ENCODE data around the gene LRP2. TPM values are rescaled to one million over a fixed set of nuclear protein-coding genes. Genes with fewer than 3 reads are reported as not detected.

The LRP2 gene
- total and polyA plus RNA-seq, 7 donors = 0.02 TPM; not detected in 6

GRCh38 chr2:169190197-169190775 is 172.0 kb downstream of the LRP2 start:
- H3K36me3 ChIP-seq (ENCODE audit: insufficient read depth in 1 of 2, low read depth in 1 of 2) = no peaks in the 10 kb centered on the region
- no peaks in the 10 kb centered on the region for H3K9me3 ChIP-seq
- intact Hi-C loops (cut with DNase I) = no loop called here
- DNase-seq (no peak), ATAC-seq (no peak)
- H3K4me3 ChIP-seq = no peak overlapping the region
- no peak overlapping the region for H3K27ac ChIP-seq
- 54 to 92% (median 70%) methylated on average over 5 of the region's 5 CpGs for WGBS, 3 donors
- H3K4me1 ChIP-seq = no peaks in the 10 kb centered on the region
- no peaks in the 10 kb centered on the region for H3K27me3 ChIP-seq (ENCODE audit: insufficient read depth in 3 of 3, low read length in 2 of 3)
- no peak for TF ChIP-seq CTCF (IDR thresholded peaks at IDR 0.05)

- no peak for ATAC-seq
Observed at GRCh38 chr2:169189132-169189531, 173.2 kb downstream of the LRP2 start.

GRCh38 chr2:169185711-169186110 is 176.6 kb downstream of the LRP2 start:
- intact Hi-C loops (cut with DNase I) = no loop called here
- no peak for TF ChIP-seq CTCF (IDR thresholded peaks at IDR 0.05)
- DNase-seq (no peak), ATAC-seq (no peak)
- WGBS, 3 donors = 87 to 88% (median 87%) methylated on average over 8 of the region's 8 CpGs
- Histone ChIP-seq H3K9me3 (no peaks in the 10 kb centered on the region), H3K27ac (no peak overlapping the region), H3K4me3 (no peak overlapping the region), H3K4me1 (no peaks in the 10 kb centered on the region), H3K27me3 (ENCODE audit: insufficient read depth in 3 of 3, low read length in 2 of 3) (no peaks in the 10 kb centered on the region), H3K36me3 (ENCODE audit: insufficient read depth in 1 of 2, low read depth in 1 of 2) (no peaks in the 10 kb centered on the region)

More at GRCh38 chr2:169189132-169189531, 173.2 kb downstream of the LRP2 start:
- no peaks in the 10 kb centered on the region for H3K4me1 ChIP-seq
- WGBS, 3 donors = 28 to 35% (median 33%) methylated on average over 3 of the region's 3 CpGs
- H3K4me3 ChIP-seq = no peak overlapping the region
- no peaks in the 10 kb centered on the region for H3K27me3 ChIP-seq (ENCODE audit: insufficient read depth in 3 of 3, low read length in 2 of 3)
- no peaks in the 10 kb centered on the region for H3K36me3 ChIP-seq (ENCODE audit: insufficient read depth in 1 of 2, low read depth in 1 of 2)
- H3K27ac ChIP-seq = no peak overlapping the region
- TF ChIP-seq CTCF (IDR thresholded peaks at IDR 0.05) = no peak
- intact Hi-C loops (cut with DNase I) = no loop called here
- no peak for DNase-seq
- no peaks in the 10 kb centered on the region for H3K9me3 ChIP-seq

- DNase-seq = no peak
- no peaks in the 10 kb centered on the region for H3K27me3 ChIP-seq (ENCODE audit: insufficient read depth in 3 of 3, low read length in 2 of 3)
- no peak for ATAC-seq
- H3K36me3 ChIP-seq (ENCODE audit: insufficient read depth in 1 of 2, low read depth in 1 of 2) = no peaks in the 10 kb centered on the region
- TF ChIP-seq CTCF (IDR thresholded peaks at IDR 0.05) = no peak
- H3K4me1 ChIP-seq = no peaks in the 10 kb centered on the region
- intact Hi-C loops (cut with DNase I) = no loop called here
- WGBS, 3 donors = 43 to 49% (median 44%) methylated on average over 3 of the region's 3 CpGs
- H3K4me3 ChIP-seq = no peak overlapping the region
- H3K9me3 ChIP-seq = no peaks in the 10 kb centered on the region
- H3K27ac ChIP-seq = no peak overlapping the region
Observed at GRCh38 chr2:169184074-169184473, 178.3 kb downstream of the LRP2 start.

GRCh38 chr2:169182573-169182972 is 179.8 kb downstream of the LRP2 start:
- no peak overlapping the region for H3K4me3 ChIP-seq
- no peak for ATAC-seq
- WGBS, 3 donors = 82 to 84% (median 83%) methylated on average over 2 of the region's 2 CpGs

More at GRCh38 chr2:169182573-169182972, 179.8 kb downstream of the LRP2 start:
- H3K9me3 ChIP-seq = no peaks in the 10 kb centered on the region
- H3K36me3 ChIP-seq (ENCODE audit: insufficient read depth in 1 of 2, low read depth in 1 of 2) = no peaks in the 10 kb centered on the region
- no peaks in the 10 kb centered on the region for H3K27me3 ChIP-seq (ENCODE audit: insufficient read depth in 3 of 3, low read length in 2 of 3)
- intact Hi-C loops (cut with DNase I) = no loop called here
- TF ChIP-seq CTCF (IDR thresholded peaks at IDR 0.05) = no peak
- no peak for DNase-seq
- H3K4me1 ChIP-seq = no peaks in the 10 kb centered on the region
- H3K27ac ChIP-seq = no peak overlapping the region
